HG03575 (cell line): ENCODE data around the gene GOLT1A.

Experiments
- ATAC-seq: cut with Tn5 transposase; IDR thresholded peaks from one replicate; pipeline ENCODE4 v1.9.1; 2021; ENCODE audit not compliant: unreplicated experiment, insufficient number of reproducible peaks, low FRiP score; ENCODE audit errors: extremely low read depth

GOLT1A gene, protein sequence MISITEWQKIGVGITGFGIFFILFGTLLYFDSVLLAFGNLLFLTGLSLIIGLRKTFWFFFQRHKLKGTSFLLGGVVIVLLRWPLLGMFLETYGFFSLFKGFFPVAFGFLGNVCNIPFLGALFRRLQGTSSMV

DNA sequence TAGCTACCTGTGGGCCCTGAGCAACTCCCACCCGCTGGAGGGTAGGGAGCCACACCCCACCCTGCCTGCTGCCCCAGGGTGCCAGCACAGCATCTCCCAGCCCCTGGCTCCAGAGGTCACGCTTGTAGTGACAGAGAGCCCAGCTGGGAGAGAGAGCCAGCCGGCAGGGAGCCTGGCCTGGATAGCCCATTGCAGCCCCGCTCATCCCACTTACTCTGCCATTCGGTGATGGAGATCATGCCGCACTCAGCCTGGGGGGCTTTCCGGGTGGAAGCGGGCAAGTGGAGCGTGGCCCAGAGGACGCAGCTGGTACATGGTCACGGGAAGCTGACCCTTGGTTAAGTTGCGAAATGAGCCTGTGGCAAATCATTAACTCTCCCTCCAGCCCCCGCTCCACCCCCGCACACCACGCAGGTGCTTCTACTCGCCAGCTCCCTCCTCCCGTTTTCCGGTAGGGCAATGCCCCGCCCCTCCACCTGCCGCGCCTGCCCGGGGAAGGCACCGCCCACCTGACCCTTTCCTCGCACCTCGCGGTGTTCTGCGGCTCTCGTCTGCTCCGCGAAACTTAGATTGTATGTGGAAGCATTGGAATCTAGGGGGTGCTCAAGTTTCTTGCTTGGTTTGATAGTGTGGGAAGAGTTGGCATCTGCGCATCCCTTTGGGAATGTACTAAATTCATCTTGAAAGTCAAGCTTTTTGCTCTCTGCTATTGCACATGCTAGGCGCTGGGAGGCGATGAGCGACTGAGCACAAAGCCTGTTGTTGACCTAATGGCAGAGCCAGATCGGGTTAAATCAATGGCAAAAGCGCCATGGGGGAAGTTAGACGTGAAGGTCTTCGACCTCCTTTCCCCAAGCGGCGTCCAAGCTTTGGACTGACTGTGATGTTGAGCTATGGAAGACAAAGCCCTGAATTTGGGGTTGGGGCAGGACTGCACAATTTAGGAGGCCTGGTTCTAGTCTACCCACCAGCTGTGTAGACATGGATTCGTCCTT lies at the start of gene GOLT1A:
Gene GOLT1A (minus strand): TSS at position 321 of the 995 bp plus-strand sequence. CDS start 82 bp downstream, at position 239.
- ATAC-seq, result no peak

GRCh38 chr1:204263254-204263910 lies 49.6 kb upstream of the GOLT1A start:
- no peak for ATAC-seq

GRCh38 chr1:204262506-204263253 lies 48.9 kb upstream of the GOLT1A start:
- no peak for ATAC-seq

- ATAC-seq, result no peak
Measured at GRCh38 chr1:204261746-204262505, 48.1 kb upstream of the GOLT1A start.

DNA sequence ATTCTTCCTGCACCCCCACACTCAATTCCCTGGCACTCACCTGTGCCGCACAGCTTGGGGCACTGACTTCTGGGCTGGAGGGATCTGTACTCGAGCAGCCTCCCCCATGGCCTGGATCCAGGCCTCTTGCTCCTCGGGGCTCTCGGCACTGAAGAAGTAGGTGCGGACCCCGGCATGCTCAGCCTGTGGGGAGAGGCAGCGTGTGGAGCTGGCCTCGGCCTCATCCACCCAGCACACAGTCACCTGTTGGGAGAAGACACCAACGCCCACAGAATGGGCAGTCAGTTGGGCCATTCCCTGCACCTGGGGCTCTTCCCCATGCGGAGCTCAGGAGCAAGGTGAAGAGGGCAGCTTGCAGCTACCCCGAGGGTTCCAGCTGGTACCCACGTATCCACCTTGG lies 47.5 kb upstream of the GOLT1A start:
- ATAC-seq, result no peak

- no peak for ATAC-seq
Measured at GRCh38 chr1:204260601-204261197, 46.9 kb upstream of the GOLT1A start.

- ATAC-seq, result no peak
Measured at GRCh38 chr1:204259782-204260181, 46.0 kb upstream of the GOLT1A start.

DNA sequence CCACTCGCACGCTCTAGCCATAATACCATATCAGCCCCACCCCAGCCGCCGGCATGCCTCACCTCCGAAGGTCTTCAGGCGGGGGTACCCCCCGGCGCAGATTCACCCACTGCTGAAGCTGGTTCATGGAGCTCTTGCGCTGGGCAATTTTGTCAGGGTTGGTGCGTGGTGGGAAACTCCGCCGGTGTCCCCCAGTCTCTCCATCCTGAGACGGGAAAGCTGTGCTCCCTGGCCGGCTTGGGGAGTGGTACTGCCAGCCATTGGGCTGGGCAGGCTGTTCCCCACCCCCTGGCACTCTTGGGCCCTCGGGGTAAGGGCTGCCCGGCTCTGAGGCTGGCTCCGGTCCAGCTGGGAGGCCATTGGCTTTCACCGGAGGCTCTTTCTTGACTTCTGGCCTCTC lies 45.4 kb upstream of the GOLT1A start:
- ATAC-seq, result no peak

DNA sequence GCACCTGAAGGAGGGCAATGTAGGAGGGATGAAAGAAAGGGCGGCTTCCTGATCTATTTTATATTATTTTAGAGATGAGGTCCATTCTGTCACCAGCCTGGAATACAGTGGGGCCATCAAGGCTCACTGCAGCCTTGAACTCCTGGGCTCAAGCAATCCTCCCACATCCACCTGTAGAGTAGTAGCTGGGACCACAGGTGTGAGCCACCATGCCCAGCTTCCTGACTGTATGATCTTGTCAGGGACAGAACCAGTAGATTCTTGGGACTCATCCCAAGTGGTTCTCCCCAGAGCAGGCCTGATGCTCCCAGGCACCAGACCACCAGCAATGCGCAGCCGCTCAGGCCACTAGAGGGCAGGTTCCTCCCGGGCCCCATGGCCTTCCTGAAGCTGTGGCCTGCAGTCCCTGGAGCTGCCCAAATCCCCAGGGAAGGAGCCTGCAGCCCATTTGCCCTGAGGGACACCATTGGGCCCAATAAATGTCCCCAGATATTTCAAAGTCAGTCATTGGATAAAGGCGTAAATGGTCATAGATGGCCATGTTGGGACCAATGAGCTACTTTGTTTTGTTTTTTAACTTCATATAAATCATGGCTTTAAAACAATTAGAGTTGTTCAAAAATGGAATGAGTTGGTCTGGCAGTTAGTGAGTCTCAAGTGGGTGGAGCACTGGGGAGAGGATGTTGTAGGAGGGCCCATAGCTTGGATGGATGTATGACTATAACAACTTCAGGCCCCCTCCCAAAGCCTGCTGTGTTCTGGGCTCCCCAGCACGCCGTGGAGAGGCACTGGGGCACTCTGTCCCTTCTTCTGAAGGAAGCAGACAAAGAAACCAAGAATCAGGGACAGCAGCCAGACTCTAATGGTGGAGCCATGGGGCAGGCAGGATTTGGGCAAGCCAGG lies 44.7 kb upstream of the GOLT1A start:
- no peak for ATAC-seq

DNA sequence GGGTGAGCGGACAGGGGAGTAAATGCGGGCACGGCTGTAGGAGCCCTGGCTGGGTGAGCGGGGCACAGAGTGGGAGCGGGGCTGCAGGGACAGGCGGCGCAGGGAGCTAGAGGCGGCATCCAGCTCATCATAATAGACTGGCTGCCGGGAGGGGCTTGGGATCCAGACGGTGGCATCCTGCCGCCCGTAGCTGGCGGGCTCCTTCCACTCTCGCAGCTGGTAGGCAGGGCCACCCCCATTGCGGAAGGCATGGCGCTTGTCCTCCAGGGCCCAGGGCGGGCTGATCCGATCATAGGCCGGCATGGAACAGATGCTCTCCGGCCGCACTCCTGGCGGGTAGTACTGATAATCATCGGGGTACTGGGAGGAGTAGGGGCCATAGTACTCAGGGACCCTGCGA lies 43.7 kb upstream of the GOLT1A start:
- no peak for ATAC-seq

GRCh38 chr1:204256531-204256930 lies 42.7 kb upstream of the GOLT1A start:
- ATAC-seq, result no peak

DNA sequence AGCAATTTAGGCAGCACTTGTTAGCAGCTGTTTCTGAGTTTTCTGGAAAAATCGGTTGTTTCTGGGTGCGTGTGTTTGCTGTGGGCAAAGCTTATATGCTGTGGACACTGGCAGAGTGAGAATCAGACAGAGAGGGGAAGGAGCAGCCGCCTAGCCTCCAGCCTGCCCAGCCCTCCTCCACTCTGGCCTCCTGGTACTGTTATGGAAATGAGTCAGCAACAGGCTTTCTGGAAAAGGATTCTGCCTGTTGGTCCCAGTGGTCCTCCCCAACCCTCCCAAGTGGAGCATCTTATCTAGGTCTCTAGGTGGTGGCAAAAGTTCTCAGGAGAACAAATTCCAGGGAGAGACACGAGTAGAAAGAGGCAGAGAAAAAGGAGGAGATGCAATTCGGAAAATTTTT lies 42.2 kb upstream of the GOLT1A start:
- ATAC-seq, result no peak

DNA sequence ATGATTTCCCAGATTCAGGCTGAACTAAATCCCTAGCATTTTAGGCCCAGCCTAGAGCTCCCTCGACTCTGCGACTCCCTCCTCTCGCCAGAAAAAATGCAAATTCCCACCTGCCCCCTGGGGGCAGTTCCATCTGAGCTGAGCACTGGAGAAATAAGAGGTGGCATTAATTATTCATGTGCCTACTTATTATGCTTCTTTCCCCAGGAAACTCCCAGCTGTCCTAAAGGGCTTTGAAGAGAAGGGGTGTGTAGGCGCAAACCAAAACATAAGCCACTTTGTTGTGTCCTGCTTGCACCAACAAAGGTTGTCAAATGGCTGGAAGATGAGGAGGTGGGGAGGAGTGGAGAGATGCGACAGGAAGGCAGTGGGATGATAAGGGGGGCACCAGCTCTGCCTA lies 41.4 kb upstream of the GOLT1A start:
- ATAC-seq, result no peak

DNA sequence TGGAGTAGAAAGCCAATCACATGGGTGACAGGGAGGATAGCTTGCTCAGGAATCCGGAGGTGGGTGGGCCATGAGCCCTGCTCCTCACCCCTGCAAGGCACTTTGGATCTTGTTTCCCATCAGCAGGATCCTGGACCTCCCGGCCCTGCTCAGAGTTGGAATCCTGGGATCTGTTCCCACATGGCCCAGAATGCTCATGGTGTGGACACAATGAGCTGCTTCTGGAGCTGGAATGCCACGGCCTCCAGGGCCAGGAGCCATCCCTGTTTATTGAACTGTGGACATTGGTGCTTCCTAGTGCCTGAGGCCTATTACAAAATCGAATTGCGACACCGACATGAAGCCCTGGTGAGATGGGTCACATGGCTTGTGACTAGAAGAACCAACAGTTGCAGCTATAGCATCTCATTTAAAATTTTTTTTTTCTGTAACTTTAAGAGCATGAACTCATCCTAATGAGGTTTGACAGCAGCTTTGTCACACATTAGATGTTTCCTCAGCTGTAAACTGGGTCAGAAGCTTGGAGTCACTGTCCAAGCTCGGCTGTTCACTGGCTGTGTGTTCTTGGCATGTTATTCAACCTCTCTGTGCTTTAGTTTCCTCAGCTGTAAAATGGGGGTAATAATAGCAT lies 40.4 kb upstream of the GOLT1A start:
- no peak for ATAC-seq

- no peak for ATAC-seq
Measured at GRCh38 chr1:204251926-204252689, 38.3 kb upstream of the GOLT1A start.

DNA sequence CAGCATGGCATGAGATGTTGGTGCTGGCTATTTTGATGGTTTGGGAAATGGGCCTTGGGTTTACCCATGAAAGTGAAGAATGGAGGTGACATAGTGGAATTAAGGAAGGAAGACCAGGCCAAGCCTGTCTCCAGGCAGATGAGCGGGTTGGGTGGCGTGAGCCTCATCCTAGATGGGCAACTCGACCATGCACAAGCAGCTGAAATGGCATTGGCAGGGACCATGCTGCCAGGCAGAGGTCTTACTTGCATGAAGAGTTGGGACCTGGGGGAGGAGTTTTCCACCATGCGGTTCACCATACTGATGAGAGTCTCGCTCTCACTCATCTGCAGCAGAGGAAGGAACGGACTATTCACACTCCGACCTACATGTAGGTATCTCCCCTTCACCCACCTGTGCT lies 37.5 kb upstream of the GOLT1A start:
- ATAC-seq, result no peak
